Uterus (tissue), 2 donors: ENCODE data around the gene MBP.

Experiments
- POLR2A ChIP-seq, 2 donors: fragments of 450-650 bp; IDR thresholded peaks; one replicate each; pipeline ENCODE4 v1.6.1; 2016; ENCODE audit warnings: antibody characterized with exemption in 2 of 2, mild to moderate bottlenecking in 1 of 2, moderate library complexity in 1 of 2
- TF ChIP-seq, protein P1 (sequence below), 4 experiments: fragments of 200-600 bp in 2 of 4; fragments of 450-650 bp in 2 of 4; sonication (generic) in 2 of 4; IDR thresholded peaks; one replicate each; pipeline ENCODE4 v1.5.1; 2016 to 2019; ENCODE audit warnings: antibody characterized with exemption in 4 of 4, mild to moderate bottlenecking in 2 of 4, moderate library complexity in 1 of 4

GRCh38 chr18:77139619-77140018, 7.0 kb upstream of the MBP start:
- TF ChIP-seq, protein P1, sequence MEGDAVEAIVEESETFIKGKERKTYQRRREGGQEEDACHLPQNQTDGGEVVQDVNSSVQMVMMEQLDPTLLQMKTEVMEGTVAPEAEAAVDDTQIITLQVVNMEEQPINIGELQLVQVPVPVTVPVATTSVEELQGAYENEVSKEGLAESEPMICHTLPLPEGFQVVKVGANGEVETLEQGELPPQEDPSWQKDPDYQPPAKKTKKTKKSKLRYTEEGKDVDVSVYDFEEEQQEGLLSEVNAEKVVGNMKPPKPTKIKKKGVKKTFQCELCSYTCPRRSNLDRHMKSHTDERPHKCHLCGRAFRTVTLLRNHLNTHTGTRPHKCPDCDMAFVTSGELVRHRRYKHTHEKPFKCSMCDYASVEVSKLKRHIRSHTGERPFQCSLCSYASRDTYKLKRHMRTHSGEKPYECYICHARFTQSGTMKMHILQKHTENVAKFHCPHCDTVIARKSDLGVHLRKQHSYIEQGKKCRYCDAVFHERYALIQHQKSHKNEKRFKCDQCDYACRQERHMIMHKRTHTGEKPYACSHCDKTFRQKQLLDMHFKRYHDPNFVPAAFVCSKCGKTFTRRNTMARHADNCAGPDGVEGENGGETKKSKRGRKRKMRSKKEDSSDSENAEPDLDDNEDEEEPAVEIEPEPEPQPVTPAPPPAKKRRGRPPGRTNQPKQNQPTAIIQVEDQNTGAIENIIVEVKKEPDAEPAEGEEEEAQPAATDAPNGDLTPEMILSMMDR (IDR thresholded peaks at IDR 0.05), result no peak
- TF ChIP-seq POLR2A (IDR thresholded peaks at IDR 0.05), result no peak
